Suprapubic skin (tissue), 4 donors: Measurements from ENCODE around the gene CEBPB.

Source experiments
- POLR2A ChIP-seq, 2 donors: fragments of 450-650 bp; IDR thresholded peaks; one replicate each; pipeline ENCODE4 v1.6.1; 2017; ENCODE audit warnings: antibody characterized with exemption in 2 of 2, mild to moderate bottlenecking in 2 of 2, moderate library complexity in 2 of 2
- POLR2AphosphoS5 ChIP-seq, 3 donors: sonication (generic); formaldehyde crosslinking; IDR thresholded peaks; one replicate each; pipeline ENCODE4 v1.6.1; 2017; ENCODE audit warnings: antibody characterized with exemption in 3 of 3
- TF ChIP-seq, protein P1 (sequence below), 2 donors: fragments of 200-600 bp in 1 of 2; fragments of 450-650 bp in 1 of 2; sonication (generic) in 1 of 2; IDR thresholded peaks; one replicate each; pipeline ENCODE4 v1.5.1; 2016 to 2019; ENCODE audit warnings: antibody characterized with exemption in 2 of 2, mild to moderate bottlenecking in 1 of 2, moderate library complexity in 1 of 2

DNA sequence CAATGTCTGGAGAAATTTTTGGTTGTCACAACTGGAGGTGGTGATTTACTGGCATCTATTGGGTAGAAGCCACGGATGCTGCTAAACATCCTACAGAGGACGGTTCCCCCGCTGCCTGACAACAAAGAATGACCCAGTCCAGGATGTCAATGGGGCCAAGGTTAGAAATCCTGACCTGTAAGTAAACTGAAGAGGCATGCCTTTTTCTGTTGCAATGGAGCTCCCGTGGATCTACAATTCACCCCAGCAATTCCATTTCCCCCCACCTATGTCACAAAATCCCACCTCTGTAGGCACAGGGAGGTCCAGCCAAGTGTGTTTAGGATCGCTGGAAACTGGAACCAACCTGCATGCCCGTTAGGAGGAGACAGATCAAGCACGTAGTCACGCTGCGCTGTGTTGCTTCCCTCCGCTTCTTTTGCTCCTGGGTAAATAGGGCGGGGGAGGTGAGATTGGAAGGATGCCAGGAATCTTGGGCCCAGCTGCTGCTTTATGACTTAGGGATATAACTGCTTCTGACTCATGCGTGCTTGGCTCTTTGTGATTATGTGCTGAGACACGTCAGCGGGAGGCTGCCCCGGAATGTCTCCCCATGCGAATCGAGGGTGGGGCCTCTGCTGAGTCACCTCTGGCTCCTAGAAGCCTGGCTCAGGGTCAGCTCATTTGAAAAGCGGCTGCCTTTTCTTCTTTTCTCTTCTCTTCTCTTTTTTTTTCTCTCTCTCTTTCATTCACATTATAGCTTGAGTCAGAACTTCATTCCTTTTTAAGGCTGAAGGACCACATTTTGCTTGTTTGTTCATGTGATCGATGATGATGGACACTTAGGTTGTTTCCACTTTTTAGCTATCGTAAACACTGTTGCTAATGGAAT, 24.7 kb upstream of the CEBPB start:
- TF ChIP-seq, protein P1, sequence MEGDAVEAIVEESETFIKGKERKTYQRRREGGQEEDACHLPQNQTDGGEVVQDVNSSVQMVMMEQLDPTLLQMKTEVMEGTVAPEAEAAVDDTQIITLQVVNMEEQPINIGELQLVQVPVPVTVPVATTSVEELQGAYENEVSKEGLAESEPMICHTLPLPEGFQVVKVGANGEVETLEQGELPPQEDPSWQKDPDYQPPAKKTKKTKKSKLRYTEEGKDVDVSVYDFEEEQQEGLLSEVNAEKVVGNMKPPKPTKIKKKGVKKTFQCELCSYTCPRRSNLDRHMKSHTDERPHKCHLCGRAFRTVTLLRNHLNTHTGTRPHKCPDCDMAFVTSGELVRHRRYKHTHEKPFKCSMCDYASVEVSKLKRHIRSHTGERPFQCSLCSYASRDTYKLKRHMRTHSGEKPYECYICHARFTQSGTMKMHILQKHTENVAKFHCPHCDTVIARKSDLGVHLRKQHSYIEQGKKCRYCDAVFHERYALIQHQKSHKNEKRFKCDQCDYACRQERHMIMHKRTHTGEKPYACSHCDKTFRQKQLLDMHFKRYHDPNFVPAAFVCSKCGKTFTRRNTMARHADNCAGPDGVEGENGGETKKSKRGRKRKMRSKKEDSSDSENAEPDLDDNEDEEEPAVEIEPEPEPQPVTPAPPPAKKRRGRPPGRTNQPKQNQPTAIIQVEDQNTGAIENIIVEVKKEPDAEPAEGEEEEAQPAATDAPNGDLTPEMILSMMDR (IDR thresholded peaks at IDR 0.05), result no peak
- TF ChIP-seq POLR2AphosphoS5 (IDR thresholded peaks at IDR 0.05) (peak; percentile 20 to 97 (median 89)), POLR2A (IDR thresholded peaks at IDR 0.05) (no peak)
